Activated naive CD4-positive, alpha-beta T cell treated with anti-CD3 and anti-CD28 coated beads, Interleukin-2, amount 10 ng/mL, durations not matched to agents 7 days and 5 days (primary cell): ENCODE measurements around the gene GRAMD4.

Source experiments
- CTCF ChIA-PET: fragments of 350-600 bp; sonication (Branson Sonifier 250); formaldehyde crosslinking; loops from one replicate; lab custom pipeline; 2021; ENCODE audit warnings: antibody characterized with exemption; lab: Charles Lee
- DNase-seq: peaks from one replicate; pipeline ENCODE4 v3.0.0-alpha.2; 2020
- H3K27ac Mint-ChIP-seq: one replicate; pipeline ENCODE4 v1.8.0; 2021; ENCODE audit warnings: mild to moderate bottlenecking, moderate library complexity, mixed read lengths
- H3K27me3 Mint-ChIP-seq: one replicate; pipeline ENCODE4 v1.8.0; 2021; ENCODE audit warnings: mild to moderate bottlenecking, mixed read lengths
- H3K36me3 Mint-ChIP-seq: one replicate; pipeline ENCODE4 v1.8.0; 2021; ENCODE audit warnings: mixed read lengths
- H3K4me1 Mint-ChIP-seq: one replicate; pipeline ENCODE4 v1.8.0; 2021; ENCODE audit warnings: mixed read lengths
- H3K4me3 Mint-ChIP-seq: one replicate; pipeline ENCODE4 v1.8.0; 2021; ENCODE audit warnings: mild to moderate bottlenecking, moderate library complexity, mixed read lengths
- H3K9me3 Mint-ChIP-seq: one replicate; pipeline ENCODE4 v1.8.0; 2021; ENCODE audit warnings: mixed read lengths

GRAMD4 gene

GRCh38 chr22:46588279-46589140, 31.7 kb upstream of the GRAMD4 start:
- Mint-ChIP-seq H3K27ac (peak overlapping the region; percentile 92), H3K4me1 (peaks cover 76% of the 10 kb centered on the region), H3K4me3 (peak overlapping the region; percentile 72), H3K36me3 (peaks cover 2% of the 10 kb centered on the region), H3K9me3 (no peaks in the 10 kb centered on the region), H3K27me3 (no peaks in the 10 kb centered on the region)
- CTCF ChIA-PET, result interaction anchor here (1.4 kb wide), 1 partner anchor 24 kb away, joined by 3 read pairs; no protein-coding TSS in a partner anchor
- DNase-seq, result no peak

GRCh38 chr22:46589141-46589748, 30.9 kb upstream of the GRAMD4 start:
- peaks cover 82% of the 10 kb centered on the region for H3K4me1 Mint-ChIP-seq
- no peak overlapping the region for H3K4me3 Mint-ChIP-seq
- H3K36me3 Mint-ChIP-seq, result peaks cover 2% of the 10 kb centered on the region
- H3K9me3 Mint-ChIP-seq, result no peaks in the 10 kb centered on the region
- DNase-seq, result no peak
- CTCF ChIA-PET, result interaction anchor here (1.4 kb wide), 1 partner anchor 24 kb away, joined by 3 read pairs; no protein-coding TSS in a partner anchor
- no peaks in the 10 kb centered on the region for H3K27me3 Mint-ChIP-seq
- H3K27ac Mint-ChIP-seq, result no peak overlapping the region

- Mint-ChIP-seq H3K9me3 (no peaks in the 10 kb centered on the region), H3K27me3 (no peaks in the 10 kb centered on the region), H3K4me3 (no peak overlapping the region), H3K27ac (no peak overlapping the region), H3K36me3 (peaks cover 2% of the 10 kb centered on the region), H3K4me1 (peaks cover 84% of the 10 kb centered on the region)
- DNase-seq, result no peak
- CTCF ChIA-PET, result no interaction called here
Measured at GRCh38 chr22:46589871-46590271, 30.3 kb upstream of the GRAMD4 start.

- H3K27me3 Mint-ChIP-seq, result no peaks in the 10 kb centered on the region
- no peak for DNase-seq
- no peaks in the 10 kb centered on the region for H3K9me3 Mint-ChIP-seq
- peaks cover 2% of the 10 kb centered on the region for H3K36me3 Mint-ChIP-seq
- H3K27ac Mint-ChIP-seq, result no peak overlapping the region
- no peak overlapping the region for H3K4me3 Mint-ChIP-seq
- peaks cover 89% of the 10 kb centered on the region for H3K4me1 Mint-ChIP-seq
- CTCF ChIA-PET, result no interaction called here
Measured at GRCh38 chr22:46590334-46590733, 29.9 kb upstream of the GRAMD4 start.

- DNase-seq, result no peak
- no peaks in the 10 kb centered on the region for H3K27me3 Mint-ChIP-seq
- H3K4me1 Mint-ChIP-seq, result peaks cover 78% of the 10 kb centered on the region
- peaks cover 1% of the 10 kb centered on the region for H3K36me3 Mint-ChIP-seq
- peak overlapping the region; percentile 88 for H3K27ac Mint-ChIP-seq
- H3K4me3 Mint-ChIP-seq, result peak overlapping the region; percentile 34
- CTCF ChIA-PET, result no interaction called here
- H3K9me3 Mint-ChIP-seq, result no peaks in the 10 kb centered on the region
Measured at GRCh38 chr22:46591930-46592329, 28.3 kb upstream of the GRAMD4 start.

- Mint-ChIP-seq H3K27me3 (no peaks in the 10 kb centered on the region), H3K4me3 (peak overlapping the region; percentile 61), H3K9me3 (no peaks in the 10 kb centered on the region), H3K27ac (peak overlapping the region; percentile 88), H3K4me1 (peaks cover 73% of the 10 kb centered on the region), H3K36me3 (no peaks in the 10 kb centered on the region)
- CTCF ChIA-PET, result no interaction called here
- peak; percentile 77 for DNase-seq
Measured at GRCh38 chr22:46592390-46592872, 27.8 kb upstream of the GRAMD4 start.

GRCh38 chr22:46593211-46593681, 26.9 kb upstream of the GRAMD4 start:
- H3K9me3 Mint-ChIP-seq, result no peaks in the 10 kb centered on the region
- no peak for DNase-seq
- H3K4me3 Mint-ChIP-seq, result peak overlapping the region; percentile 23
- peaks cover 67% of the 10 kb centered on the region for H3K4me1 Mint-ChIP-seq
- CTCF ChIA-PET, result no interaction called here
- peak overlapping the region; percentile 88 for H3K27ac Mint-ChIP-seq
- H3K36me3 Mint-ChIP-seq, result no peaks in the 10 kb centered on the region
- no peaks in the 10 kb centered on the region for H3K27me3 Mint-ChIP-seq

- peaks cover 7% of the 10 kb centered on the region for H3K27me3 Mint-ChIP-seq
- peaks cover 56% of the 10 kb centered on the region for H3K4me1 Mint-ChIP-seq
- no peaks in the 10 kb centered on the region for H3K36me3 Mint-ChIP-seq
- no peaks in the 10 kb centered on the region for H3K9me3 Mint-ChIP-seq
- H3K27ac Mint-ChIP-seq, result peak overlapping the region; percentile 88
- no peak overlapping the region for H3K4me3 Mint-ChIP-seq
- CTCF ChIA-PET, result no interaction called here
- DNase-seq, result no peak
Measured at GRCh38 chr22:46593996-46594946, 25.9 kb upstream of the GRAMD4 start.

GRCh38 chr22:46594947-46595298, 25.3 kb upstream of the GRAMD4 start:
- peaks cover 50% of the 10 kb centered on the region for H3K4me1 Mint-ChIP-seq
- H3K27me3 Mint-ChIP-seq, result peaks cover 11% of the 10 kb centered on the region
- DNase-seq, result no peak
- H3K36me3 Mint-ChIP-seq, result no peaks in the 10 kb centered on the region
- CTCF ChIA-PET, result no interaction called here
- no peak overlapping the region for H3K27ac Mint-ChIP-seq
- H3K4me3 Mint-ChIP-seq, result no peak overlapping the region
- H3K9me3 Mint-ChIP-seq, result no peaks in the 10 kb centered on the region

- Mint-ChIP-seq H3K4me3 (no peak overlapping the region), H3K9me3 (no peaks in the 10 kb centered on the region), H3K27me3 (peaks cover 17% of the 10 kb centered on the region), H3K27ac (no peak overlapping the region), H3K36me3 (no peaks in the 10 kb centered on the region), H3K4me1 (peaks cover 44% of the 10 kb centered on the region)
- CTCF ChIA-PET, result no interaction called here
- DNase-seq, result no peak
Measured at GRCh38 chr22:46595545-46595944, 24.6 kb upstream of the GRAMD4 start.

GRCh38 chr22:46596032-46596441, 24.1 kb upstream of the GRAMD4 start:
- CTCF ChIA-PET, result no interaction called here
- Mint-ChIP-seq H3K36me3 (no peaks in the 10 kb centered on the region), H3K4me1 (peaks cover 41% of the 10 kb centered on the region), H3K4me3 (no peak overlapping the region), H3K27ac (no peak overlapping the region), H3K9me3 (no peaks in the 10 kb centered on the region), H3K27me3 (peaks cover 22% of the 10 kb centered on the region)
- no peak for DNase-seq

- DNase-seq, result no peak
- Mint-ChIP-seq H3K36me3 (no peaks in the 10 kb centered on the region), H3K4me1 (peaks cover 35% of the 10 kb centered on the region), H3K9me3 (no peaks in the 10 kb centered on the region), H3K27ac (no peak overlapping the region), H3K4me3 (no peak overlapping the region), H3K27me3 (peaks cover 23% of the 10 kb centered on the region)
- CTCF ChIA-PET, result no interaction called here
Measured at GRCh38 chr22:46596819-46597218, 23.4 kb upstream of the GRAMD4 start.

- H3K27me3 Mint-ChIP-seq, result peaks cover 23% of the 10 kb centered on the region
- no peak for DNase-seq
- no peaks in the 10 kb centered on the region for H3K36me3 Mint-ChIP-seq
- CTCF ChIA-PET, result no interaction called here
- no peaks in the 10 kb centered on the region for H3K9me3 Mint-ChIP-seq
- H3K4me3 Mint-ChIP-seq, result no peak overlapping the region
- H3K27ac Mint-ChIP-seq, result no peak overlapping the region
- H3K4me1 Mint-ChIP-seq, result peaks cover 22% of the 10 kb centered on the region
Measured at GRCh38 chr22:46598224-46598623, 22.0 kb upstream of the GRAMD4 start.
